WTC11 (cell line): ENCODE data around the gene NRP2.

ENCODE experiments used
- ETV6 ChIP-seq: sonication (generic); formaldehyde crosslinking; IDR thresholded peaks from 2 replicates; pipeline ENCODE4 v1.8.1; 2022; ENCODE audit warnings: mild to moderate bottlenecking, missing genetic modification reagents
- HMGXB4 ChIP-seq: sonication (generic); formaldehyde crosslinking; IDR thresholded peaks from 2 replicates; pipeline ENCODE4 v1.8.1; 2023; ENCODE audit warnings: mild to moderate bottlenecking, moderate library complexity, missing genetic modification reagents
- TF ChIP-seq, protein P1 (sequence below): fragments of 200-600 bp; IDR thresholded peaks from 2 replicates; pipeline ENCODE4 v1.8.0; 2022; ENCODE audit warnings: antibody characterized with exemption

GRCh38 chr2:205757271-205757670, 75.0 kb downstream of the NRP2 start:
- TF ChIP-seq, protein P1, sequence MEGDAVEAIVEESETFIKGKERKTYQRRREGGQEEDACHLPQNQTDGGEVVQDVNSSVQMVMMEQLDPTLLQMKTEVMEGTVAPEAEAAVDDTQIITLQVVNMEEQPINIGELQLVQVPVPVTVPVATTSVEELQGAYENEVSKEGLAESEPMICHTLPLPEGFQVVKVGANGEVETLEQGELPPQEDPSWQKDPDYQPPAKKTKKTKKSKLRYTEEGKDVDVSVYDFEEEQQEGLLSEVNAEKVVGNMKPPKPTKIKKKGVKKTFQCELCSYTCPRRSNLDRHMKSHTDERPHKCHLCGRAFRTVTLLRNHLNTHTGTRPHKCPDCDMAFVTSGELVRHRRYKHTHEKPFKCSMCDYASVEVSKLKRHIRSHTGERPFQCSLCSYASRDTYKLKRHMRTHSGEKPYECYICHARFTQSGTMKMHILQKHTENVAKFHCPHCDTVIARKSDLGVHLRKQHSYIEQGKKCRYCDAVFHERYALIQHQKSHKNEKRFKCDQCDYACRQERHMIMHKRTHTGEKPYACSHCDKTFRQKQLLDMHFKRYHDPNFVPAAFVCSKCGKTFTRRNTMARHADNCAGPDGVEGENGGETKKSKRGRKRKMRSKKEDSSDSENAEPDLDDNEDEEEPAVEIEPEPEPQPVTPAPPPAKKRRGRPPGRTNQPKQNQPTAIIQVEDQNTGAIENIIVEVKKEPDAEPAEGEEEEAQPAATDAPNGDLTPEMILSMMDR, result no peak
- TF ChIP-seq HMGXB4 (no peak), ETV6 (CRISPR knock-in tag) (no peak)
